Epidermal melanocyte (primary cell): ENCODE data around the gene TNNI3.
"Not testable (repeated sequence)": the region's sequence is repeated elsewhere in the genome, so short reads cannot be mapped to it uniquely, and the experiment has no call there.

Experiments used
- DNase-seq: peaks from one replicate; pipeline ENCODE4 v3.0.0; 2011; ENCODE audit warnings: low spot score; ENCODE audit not compliant: insufficient read length

TNNI3 gene

DNA sequence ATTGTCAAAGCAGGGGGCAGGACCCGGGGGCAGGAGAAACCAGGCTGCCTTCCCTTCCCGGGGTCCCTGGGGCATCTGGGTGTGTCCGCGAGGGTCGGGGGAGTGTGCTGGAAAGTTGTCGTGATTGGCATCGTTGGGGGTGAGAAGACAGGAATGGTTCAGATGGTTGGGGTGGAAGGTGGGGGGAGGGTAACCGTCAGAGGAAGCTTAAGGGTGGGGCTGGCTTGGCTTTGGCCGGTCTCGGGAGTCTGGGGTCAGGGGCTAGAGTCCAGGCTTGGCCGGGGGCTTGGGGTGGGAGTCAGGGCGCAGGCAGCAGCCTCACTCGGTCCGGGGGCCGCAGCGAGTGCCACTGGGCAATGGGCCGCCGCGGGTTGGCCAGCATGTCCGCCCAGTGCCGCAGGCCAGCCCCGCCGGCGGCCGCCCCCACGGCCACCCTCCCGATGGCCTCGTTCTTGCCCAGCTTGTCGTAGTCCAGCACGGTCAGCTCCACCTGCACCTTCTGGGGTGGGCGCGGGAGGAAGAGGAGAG, 15.7 kb upstream of the TNNI3 start:
- peak; percentile 14 for DNase-seq

DNA sequence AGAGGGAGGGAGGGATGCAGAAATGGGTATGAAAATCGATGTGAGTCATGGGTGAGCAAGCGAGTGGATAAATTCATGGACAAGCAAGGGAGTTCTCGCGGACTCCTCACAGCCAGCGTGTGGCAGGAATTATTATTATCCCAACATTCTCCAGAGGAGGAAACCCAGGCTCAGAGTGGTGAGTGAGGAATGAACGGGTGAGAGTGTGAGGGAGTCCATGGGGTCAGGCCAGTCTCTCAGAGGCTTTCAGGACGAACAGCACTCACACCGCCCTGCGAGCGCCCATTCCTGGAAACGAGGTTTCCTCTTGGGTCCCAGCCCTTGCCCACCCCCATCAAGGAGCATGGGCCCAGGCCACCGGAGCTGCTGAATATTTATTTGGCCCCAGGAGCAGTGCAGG, 15.2 kb upstream of the TNNI3 start:
- DNase-seq = peak; percentile 18

DNA sequence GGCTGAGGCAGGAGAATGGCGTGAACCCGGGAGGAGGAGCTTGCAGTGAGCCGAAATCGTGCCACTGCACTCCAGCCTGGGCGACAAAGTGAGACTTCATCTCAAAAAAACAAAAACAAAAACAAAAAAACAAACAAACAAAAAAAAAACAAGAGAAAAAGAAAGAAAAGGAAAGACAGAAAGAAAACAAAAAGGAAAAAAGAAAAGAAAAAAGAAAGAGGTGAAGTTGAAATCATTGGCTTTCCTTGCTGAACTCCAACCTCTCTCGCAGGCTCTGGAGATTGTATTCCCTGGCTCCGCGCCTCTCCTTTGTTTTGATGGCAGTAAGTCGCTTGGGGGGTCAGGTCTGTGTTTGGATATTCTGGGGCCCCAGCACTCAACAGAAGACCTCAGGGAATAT, 14.8 kb upstream of the TNNI3 start:
- not testable (repeated sequence) for DNase-seq

DNA sequence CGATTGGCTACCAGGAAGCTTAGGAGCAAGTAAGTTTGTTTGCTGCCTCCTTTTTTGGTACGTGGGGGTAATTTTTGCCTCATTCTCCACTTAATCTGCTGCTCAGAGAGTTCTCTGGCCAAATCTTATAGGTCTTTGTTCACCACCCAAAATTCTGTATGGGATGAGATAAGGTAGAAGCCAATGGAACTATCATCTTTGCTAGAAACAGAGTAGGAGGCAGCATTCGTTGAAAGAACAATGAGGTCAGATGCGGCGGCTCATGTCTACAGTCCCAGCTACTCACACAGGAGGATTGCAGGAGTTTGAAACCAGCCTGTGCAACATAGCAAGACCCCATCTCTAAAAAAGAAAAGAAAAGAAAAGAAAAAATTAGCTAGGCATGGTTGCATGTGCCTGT, 13.9 kb upstream of the TNNI3 start:
- DNase-seq = no peak

DNA sequence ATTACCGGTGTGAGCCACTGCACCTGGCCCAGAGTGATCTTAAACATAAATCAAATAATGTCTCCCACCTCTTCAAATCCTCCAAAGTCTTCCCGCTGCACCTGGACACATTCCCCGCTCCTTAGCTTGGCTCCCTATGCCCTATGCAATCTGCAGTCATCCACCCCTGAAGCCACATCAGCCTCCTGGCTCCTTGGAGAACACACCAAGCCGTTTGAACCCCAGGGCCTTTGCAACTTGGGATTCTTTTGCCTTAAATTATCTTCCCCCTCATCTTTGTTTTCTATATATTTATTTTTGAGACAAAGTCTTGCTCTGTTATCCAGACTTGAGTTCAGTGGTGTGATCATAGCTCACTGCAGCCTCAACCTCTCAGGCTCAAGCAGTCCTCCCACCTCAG, 11.6 kb upstream of the TNNI3 start:
- DNase-seq = no peak

DNA sequence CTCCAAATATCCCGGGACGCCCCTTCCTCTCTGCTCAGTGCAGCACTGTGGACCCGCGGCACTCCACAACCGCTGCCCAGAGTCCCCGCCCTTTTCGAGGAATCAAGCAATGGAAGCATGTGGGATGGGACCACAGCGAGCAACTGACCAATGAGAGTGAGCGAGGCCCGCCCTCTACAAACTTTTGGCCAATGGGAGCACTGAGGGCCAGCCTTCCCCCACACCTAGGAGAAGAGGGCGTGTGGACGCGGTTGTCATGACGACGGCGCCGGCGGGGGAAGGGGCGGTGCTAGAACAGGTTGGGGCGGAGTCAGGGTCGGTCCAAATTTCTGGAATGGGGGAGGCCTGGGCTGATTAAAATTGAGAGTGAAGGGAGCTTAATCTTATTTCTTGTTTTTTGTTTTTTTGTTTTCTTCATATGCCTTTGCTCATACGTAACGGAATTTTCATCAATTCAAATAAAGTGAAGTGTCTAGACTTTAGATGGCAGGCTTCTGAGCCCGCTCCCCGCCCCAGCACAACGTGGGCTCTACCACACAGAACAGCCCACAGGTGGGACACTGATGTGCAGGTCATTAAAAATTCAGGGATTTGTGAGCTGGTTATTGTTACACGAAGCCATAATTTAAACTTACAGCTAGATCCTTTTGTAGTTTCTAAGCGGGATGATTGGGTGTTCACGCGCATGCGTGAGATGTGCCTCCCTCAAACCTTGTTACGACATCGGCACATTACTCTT, 9.2 kb upstream of the TNNI3 start, which contains the start of gene DNAAF3:
TSS of gene DNAAF3 (minus strand) at position 84 of the 739 bp plus-strand sequence. CDS start 200 bp downstream, outside the sequence.
- DNase-seq = peak; percentile 100

DNA sequence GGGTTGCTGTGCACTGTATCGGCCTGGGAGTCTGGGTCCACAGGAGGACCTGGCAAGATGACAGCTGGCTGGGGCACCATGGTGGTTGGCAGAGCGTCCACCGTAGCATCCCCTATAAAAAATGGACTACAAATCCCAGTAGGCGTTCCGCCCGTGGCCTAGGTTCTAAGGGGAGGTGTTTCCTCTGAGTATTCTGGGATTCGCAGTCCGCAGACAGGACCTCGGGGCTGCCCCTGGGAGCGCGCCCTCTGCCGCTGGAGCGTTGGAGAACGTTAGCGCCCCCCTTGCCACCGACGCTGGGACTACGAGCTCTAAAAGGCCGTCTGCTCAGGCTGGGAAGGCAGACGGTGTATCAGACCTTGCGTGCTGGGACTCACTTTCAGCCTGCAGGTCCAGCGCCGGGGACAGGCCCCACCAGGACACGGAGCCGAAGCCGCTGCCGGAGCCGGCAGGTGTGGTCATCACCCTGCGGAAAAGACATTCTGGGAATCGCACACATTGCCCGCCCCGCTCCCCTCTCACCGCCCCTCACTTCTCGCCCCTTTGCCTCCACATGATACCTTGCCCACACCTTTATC, 8.5 kb upstream of the TNNI3 start:
- DNase-seq = peak; percentile 79

DNA sequence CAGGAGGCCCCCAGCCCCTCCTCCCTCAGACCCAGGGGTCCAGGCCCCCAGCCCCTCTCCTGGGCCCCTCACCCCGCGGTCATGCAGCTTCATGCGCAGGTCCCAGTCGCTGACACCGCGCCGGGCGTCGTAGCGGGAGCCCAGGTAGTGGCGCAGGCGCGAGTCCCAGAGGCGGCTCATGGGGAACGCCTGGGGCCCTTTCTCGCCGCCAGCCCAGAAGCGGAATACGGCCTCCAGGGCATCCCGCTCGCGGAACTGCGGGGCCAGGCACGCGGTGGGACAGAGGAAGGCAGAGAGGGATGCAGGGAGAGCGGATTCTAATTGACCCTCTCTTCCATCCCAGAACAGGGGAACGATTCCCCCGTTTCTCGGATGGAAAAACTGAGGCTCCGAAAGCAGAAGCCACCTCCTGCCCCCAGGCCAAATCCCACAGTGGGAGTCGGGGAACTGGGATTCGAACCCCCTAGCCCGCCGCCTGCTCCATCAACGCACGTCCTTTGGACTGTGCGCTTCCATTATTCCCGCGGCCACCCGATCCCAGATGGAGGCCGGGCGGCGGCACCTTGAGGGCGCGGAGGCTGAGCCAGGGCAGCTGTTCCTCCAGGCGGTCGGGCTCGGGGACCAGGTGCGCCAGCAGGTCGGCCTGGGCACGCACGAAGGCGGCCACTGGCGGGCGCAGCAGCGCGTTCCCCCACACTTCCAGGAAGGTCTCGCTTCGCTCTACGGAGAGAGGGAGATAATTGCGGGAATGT, 4.2 kb upstream of the TNNI3 start:
- DNase-seq = no peak

DNA sequence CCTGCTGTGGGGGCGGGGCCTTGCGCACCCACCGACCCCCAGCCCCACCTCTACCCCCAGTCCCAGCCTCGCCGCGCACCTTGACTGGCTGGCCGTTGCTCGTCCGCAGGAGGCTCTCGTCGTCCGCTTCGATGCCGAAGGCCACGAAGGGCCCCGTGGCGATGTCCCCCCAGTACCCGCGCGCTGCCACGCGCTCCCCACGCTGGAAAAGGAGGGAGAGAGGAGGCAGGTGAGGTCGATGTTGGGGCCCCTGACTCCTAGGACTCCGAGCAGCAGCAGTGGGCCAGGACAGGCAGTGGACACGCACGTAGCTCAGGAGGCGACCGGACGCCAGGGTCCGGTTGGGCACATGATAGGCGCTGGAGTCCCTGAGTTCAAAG, 3.4 kb upstream of the TNNI3 start:
- DNase-seq = no peak

DNA sequence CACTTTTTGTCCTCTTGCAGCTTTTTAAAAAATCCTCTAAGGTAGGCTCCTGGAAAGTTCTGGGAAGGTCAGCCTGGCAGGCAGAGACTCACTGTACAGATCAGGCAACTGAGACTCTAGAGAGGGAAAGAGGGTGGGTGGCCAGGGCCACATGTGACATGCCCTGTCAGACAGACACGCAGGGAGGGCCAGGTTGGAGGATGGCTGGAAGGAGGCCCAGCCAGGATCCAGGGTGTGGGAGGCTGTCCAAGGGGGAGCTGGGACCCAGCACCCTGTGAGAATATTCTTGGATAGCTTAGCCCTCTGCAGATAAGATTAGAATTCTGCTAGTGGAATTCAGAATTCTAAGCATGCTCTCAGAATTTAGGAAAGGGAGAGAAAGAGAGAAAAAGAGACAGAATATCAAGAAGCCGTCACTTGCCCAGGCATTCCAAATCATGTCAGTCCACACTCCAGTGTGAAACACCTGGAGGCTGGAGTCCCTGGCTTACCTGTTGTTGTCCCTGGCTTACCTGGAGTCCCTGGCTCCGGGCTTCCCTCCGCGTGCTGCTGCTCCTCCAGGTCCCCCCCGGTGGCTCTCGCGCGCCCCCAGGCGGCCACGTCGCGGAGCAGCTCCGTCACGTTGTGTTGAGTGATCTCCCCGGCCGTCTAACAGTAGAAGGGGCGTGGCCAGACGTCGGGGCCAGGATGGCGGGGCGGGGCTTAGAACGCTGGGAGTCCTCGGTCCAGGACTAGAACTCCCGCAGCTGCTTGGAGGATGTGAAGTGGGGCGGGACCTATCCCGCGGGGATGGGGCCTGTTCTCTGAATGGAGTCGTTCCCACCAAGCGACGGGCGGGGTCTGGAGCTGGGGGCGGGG, 2.8 kb upstream of the TNNI3 start:
- peak; percentile 93 for DNase-seq

DNA sequence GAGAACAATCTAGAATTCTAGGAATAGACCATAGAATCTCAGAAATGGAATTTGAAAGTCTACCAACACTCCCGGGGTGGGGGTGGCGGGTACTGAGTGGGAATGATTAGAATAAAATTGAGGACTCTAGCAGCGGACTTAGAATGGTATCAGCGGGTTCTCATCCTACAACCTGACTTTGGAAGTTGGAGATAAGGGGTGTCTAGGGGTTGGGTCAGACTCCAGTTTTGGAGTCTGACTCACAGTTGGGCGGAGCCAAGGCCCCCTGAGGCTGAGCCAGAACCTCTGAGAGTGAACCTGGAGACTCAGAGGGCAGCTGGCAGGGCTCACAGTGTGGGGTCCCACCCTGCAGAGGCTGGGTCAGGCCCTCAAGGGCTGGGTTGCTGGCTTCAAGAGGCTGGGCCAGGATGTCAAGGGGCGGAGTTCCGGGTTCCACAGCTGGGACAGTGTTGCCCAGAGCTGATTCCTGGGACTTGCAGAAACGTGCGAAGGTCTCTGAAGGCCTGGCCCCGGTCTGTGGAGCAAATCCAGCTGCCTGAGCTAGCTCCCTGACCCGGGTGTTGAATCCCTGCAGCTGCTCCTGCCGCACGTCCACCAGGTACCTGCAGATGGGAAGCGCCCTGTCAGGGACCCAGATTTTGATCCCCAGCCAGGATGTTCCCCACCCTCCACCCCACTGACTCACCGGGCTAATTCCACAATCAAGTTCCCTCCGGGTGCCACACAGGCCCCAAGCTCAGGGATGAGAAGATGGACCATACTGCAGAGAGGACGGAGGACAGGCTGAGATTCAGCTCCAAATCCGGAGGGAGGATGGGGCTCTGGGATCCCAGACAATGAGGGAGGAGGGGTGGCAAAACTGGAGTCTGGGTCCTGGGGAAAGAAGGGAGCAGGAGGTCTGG, 1.6 kb upstream of the TNNI3 start:
- DNase-seq = no peak

DNA sequence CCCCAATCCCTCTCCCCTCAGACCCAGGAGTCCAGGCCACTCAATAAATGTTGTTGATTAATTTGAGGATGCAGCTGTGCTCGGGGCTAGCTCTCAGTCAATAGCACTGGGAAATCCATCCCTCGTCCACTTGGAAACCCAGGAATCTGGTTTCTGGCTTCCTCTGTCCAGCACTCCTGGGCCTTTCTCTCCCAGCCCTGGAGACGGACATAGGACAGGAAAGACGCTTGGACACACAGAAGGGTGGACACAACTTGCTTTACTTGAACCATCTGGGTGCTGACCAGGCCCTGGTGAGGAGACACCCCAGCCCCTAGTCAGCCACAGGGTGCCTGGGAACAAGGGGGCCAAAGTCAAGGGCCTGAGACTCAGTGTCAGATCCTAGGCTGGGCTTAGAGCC, 891 bp upstream of the TNNI3 start:
- no peak for DNase-seq

DNA sequence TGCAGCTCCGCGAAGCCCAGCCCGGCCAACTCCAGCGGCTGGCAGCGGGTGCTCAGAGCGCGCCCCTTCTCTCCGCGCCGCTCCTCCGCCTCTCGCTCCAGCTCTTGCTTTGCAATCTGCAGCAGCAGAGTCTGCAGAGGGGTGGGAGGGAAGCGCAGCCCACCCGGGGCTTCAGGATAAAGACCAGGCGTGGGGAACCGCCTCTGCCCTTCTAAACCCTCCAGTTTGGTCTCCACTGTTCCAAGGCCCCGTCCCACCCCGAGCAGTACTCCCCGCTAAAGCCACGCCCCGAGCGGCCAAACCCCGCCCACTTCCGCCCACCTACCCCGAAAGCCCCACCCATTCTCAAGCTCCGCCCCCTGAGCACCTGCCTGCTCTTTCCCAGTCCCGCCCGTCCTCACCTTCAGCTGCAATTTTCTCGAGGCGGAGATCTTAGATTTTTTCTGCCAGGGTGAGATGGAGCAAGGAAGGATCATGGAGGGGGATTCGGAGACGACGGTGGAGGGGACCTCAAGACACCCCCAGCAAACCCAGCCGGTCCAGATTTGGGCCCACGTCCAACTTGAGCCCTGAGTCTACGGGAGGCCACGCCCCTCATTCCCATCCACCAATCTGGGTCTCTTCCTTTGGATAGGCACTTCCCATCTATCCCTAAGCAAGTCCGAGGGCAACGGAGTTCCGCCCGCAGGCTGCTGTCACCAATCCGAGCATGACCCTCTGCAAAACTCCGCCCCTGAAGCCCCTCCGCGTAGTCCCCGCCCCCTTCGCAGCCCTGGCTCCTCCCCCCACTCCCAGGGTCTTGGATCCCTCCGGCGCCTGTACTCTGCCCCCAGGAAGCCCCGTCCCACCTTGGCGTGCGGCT, 1.1 kb downstream of the TNNI3 start:
- DNase-seq = peak; percentile 79

DNA sequence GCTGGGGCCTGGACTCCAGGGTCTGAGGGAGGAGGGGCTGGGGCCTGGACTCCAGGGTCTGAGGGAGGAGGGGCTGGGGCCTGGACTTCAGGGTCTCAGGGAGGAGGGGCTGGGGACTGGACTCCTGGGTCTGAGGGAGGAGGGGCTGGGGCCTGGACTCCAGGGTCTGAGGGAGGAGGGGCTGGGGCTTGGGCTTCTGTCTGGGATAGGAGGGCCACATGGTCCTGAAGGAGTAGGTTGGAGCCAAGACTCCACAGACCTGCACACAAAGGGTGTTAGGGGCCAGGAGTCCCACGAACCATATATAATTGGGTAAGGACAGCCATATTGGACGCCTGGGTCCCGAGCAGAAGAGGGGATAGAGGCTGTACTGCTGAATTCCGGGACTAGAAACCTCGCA, 1.7 kb downstream of the TNNI3 start:
- not testable (repeated sequence) for DNase-seq

DNA sequence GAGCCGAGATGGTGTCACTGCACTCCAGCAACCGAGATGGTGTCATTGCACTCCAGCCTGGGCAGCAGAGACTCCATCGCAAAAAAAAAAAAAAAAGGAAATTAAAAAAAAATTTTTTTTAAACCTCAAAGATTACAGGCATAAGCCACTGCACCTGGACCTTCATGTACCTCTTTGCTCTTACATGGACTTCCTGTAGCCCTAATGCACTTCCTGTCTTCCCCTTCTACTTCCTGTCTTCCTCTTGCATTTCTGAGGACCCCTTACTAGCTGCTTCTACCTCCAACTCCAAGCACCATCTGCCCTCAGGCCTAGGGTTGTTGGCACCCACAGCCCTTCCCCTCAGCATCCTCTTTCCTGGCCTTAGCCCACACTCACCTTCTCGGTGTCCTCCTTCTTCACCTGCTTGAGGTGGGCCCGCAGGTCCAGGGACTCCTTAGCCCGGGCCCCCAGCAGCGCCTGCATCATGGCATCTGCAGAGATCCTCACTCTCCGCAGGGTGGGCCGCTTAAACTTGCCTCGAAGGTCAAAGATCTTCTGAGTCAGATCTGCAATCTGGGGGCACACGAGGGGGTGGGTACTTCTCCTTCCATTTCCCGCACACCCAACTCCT, 3.8 kb downstream of the TNNI3 start:
- DNase-seq = no peak

DNA sequence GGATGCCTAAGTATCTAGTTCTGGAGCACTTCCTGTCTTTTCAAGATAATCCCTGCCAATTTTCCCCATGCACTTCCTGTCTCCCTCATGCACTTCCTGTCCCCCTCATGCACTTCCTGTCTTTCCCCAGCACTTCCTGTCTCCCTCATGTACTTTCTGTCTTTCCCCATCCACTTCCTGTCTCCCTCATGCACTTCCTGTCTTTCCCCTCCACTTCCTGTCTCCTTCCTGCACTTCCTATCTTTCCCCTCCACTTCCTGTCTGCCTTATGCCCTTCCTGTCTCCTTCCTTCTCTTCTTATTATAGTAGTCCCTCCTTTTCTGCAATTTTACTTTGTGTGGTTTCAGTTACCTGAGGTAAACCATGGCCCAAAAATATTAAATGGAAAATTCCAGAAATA, 5.5 kb downstream of the TNNI3 start:
- no peak for DNase-seq

DNA sequence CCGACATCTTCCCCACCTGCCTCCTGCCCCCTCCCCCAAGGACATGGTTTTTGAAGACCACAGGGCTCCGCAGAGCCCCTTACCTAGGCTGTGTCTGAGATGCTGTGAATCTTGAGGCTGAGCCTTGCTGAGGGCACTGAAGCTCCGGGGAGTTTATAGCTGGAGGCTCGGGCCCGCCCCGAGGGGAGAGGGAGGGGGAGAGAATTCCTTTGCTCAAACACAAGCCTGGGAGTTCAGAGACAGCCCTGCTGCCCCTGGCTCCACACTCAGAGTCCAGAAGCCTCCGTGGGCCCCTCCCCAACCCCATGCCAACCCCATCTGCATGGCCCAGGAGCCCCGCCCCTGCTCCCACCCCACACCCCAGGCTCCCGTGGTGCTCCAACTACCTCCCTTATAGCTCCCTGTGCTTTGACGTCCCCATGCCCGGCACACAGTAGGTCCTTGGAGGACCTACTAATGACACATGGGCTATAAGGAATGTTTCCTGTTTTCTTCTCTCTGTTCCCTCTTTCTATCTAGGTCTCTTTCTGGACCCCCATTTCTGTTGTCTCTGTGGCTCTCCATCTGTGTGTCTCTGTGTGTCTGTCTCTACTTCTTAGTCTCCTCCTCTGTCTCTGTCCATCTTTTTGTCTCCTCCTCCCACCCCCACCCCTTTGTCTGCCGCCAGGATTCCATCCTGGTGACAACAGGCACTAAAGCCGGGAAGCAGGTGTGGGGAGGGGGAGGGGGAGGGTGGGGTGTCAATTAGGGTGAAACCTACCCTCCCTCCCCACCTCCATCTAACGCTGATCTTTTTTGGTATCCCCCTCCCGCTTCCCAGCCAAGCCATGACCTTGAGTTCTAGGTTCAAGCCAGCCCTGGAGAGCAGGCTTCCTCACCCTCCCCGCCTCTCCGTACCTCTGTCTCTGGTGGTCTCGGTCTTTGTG, 8.2 kb downstream of the TNNI3 start, which contains the start of gene TNNT1:
TSS of gene TNNT1 (minus strand) at position 129 of the 926 bp plus-strand sequence. CDS start 2,049 bp downstream, outside the sequence.
- no peak for DNase-seq
